Activated T-helper 2 cell treated with anti-CD3 and anti-CD28 coated beads, Interferon-gamma antibody, Interleukin-2, Interleukin-4, amounts not matched to agents 10 μg/mL and 5 μg/mL and 100 μg/mL, durations not matched to agents 14 hours and 24 hours and 36 hours (primary cell): ENCODE results near the gene C6orf141. TPM values are rescaled to one million over a fixed set of nuclear protein-coding genes. Genes with fewer than 3 reads are reported as not detected.

ENCODE experiments used
- DNase-seq: peaks from one replicate; pipeline ENCODE4 v3.0.0; 2021; ENCODE audit warnings: low spot score
- H3K27ac Mint-ChIP-seq: one replicate; pipeline ENCODE4 v1.8.0; 2021; ENCODE audit warnings: mixed read lengths
- H3K27me3 Mint-ChIP-seq: one replicate; pipeline ENCODE4 v1.8.0; 2021; ENCODE audit warnings: low read depth, mixed read lengths
- H3K36me3 Mint-ChIP-seq: one replicate; pipeline ENCODE4 v1.8.0; 2021; ENCODE audit warnings: low read depth, mixed read lengths
- H3K4me1 Mint-ChIP-seq: one replicate; pipeline ENCODE4 v1.8.0; 2021; ENCODE audit warnings: low read depth, mixed read lengths
- H3K4me3 Mint-ChIP-seq: one replicate; pipeline ENCODE4 v1.8.0; 2021; ENCODE audit warnings: low read depth, mild to moderate bottlenecking, moderate library complexity, mixed read lengths
- H3K9me3 Mint-ChIP-seq: one replicate; pipeline ENCODE4 v1.8.0; 2021; ENCODE audit warnings: mixed read lengths
- intact Hi-C: fragments of 100-400 bp; cut with micrococcal nuclease; formaldehyde crosslinking; loops from one replicate; pipeline ENCODE4 v1.15.1; 2023
- total RNA-seq: library from RNA; stranded (reverse); gene quantifications from 2 replicates; pipeline ENCODE4 v1.2.3, GENCODE V29; 2022

The C6orf141 gene
- total RNA-seq, 1 donor from 2014 or later, result not detected

DNA sequence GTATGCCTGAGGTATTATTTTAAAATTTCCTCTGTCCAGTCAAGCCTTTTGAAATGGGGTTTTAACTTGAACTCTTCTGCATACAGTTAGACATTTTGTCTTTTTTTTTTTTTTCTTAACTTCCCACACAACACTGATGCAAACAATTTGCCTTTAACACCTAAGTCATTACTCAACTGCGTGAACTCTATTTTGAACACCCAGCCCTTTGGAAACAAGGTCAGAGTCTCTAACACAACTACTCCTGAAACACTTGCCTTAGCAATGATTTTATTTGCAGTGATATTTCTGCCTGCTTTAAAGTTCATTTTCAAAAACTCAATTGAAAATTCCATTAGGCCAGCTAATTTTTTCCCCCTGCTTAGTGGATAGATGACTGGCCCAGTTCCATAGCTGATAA is 26.6 kb upstream of the C6orf141 start:
- intact Hi-C loops, result no loop called here
- no peak overlapping the region for H3K27ac Mint-ChIP-seq
- H3K27me3 Mint-ChIP-seq, result no peaks in the 10 kb centered on the region
- H3K9me3 Mint-ChIP-seq, result no peaks in the 10 kb centered on the region
- DNase-seq, result no peak
- no peak overlapping the region for H3K4me3 Mint-ChIP-seq
- no peaks in the 10 kb centered on the region for H3K36me3 Mint-ChIP-seq
- H3K4me1 Mint-ChIP-seq, result no peaks in the 10 kb centered on the region

- no peak for DNase-seq
- Mint-ChIP-seq H3K9me3 (no peaks in the 10 kb centered on the region), H3K36me3 (no peaks in the 10 kb centered on the region), H3K4me3 (no peak overlapping the region), H3K27me3 (no peaks in the 10 kb centered on the region), H3K27ac (no peak overlapping the region), H3K4me1 (no peaks in the 10 kb centered on the region)
- intact Hi-C loops, result no loop called here
These were observed 25.9 kb upstream of the C6orf141 start for GRCh38 chr6:49524541-49524940.

- peaks cover 2% of the 10 kb centered on the region for H3K27me3 Mint-ChIP-seq
- H3K4me1 Mint-ChIP-seq, result no peaks in the 10 kb centered on the region
- no peak overlapping the region for H3K4me3 Mint-ChIP-seq
- no peak overlapping the region for H3K27ac Mint-ChIP-seq
- DNase-seq, result no peak
- no peaks in the 10 kb centered on the region for H3K36me3 Mint-ChIP-seq
- intact Hi-C loops, result no loop called here
- no peaks in the 10 kb centered on the region for H3K9me3 Mint-ChIP-seq
These were observed 23.9 kb upstream of the C6orf141 start for GRCh38 chr6:49526598-49526997.

- H3K9me3 Mint-ChIP-seq, result no peaks in the 10 kb centered on the region
- H3K27ac Mint-ChIP-seq, result no peak overlapping the region
- no peaks in the 10 kb centered on the region for H3K36me3 Mint-ChIP-seq
- H3K4me3 Mint-ChIP-seq, result no peak overlapping the region
- DNase-seq, result no peak
- peaks cover 8% of the 10 kb centered on the region for H3K27me3 Mint-ChIP-seq
- intact Hi-C loops, result no loop called here
- H3K4me1 Mint-ChIP-seq, result no peaks in the 10 kb centered on the region
These were observed 23.1 kb upstream of the C6orf141 start for GRCh38 chr6:49527320-49527719.

DNA sequence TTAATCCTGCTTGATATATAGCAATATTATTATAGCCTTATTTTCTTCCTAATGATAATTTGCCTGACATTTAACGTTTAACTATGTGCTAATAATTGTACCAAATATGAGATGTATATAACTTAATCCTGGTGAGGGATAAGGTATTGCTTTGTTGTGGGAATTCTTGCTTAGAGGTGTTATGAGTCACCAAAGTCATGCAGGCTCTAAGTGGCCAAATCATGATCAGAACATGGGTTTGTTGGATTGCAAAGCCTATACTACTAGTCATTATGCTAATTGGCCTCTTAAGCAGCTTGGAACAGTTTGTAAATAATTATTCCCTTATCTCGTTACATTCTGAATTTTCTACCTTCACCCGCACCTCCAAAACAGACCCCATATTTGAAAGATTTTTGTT is 21.9 kb upstream of the C6orf141 start:
- Mint-ChIP-seq H3K4me3 (no peak overlapping the region), H3K27ac (no peak overlapping the region), H3K9me3 (no peaks in the 10 kb centered on the region), H3K36me3 (no peaks in the 10 kb centered on the region), H3K27me3 (peaks cover 8% of the 10 kb centered on the region), H3K4me1 (no peaks in the 10 kb centered on the region)
- intact Hi-C loops, result no loop called here
- DNase-seq, result no peak

DNA sequence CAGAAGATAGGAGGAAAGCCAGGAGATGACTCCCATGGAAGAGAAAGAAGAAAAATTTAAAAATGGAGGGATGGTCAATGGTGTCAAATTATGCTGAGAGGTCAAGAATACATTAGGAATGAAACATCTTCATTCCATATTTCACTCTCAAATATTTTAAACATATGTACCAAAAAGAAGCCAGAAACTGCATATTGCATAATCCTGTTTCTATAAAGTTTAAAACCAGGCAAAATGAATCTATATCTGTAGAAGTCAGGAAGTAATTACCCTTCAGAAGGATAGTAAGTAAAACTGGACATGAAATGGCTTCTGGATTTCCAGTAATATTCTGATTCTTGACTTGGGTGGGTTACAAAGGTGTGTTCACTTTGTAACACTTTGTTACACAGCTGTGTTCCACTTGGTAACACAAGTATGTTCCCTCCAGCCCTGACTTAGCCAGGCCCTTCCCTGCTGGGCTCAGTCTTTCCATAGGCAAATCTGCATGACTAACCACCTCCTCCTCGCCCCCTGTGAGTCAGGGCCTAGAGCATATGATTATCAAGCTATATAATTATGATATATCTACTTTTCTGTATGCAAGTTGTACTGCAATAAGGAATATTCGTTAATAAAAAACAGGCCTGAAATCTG is 20.2 kb upstream of the C6orf141 start:
- intact Hi-C loops, result no loop called here
- H3K4me1 Mint-ChIP-seq, result no peaks in the 10 kb centered on the region
- no peaks in the 10 kb centered on the region for H3K9me3 Mint-ChIP-seq
- H3K27ac Mint-ChIP-seq, result no peak overlapping the region
- peaks cover 13% of the 10 kb centered on the region for H3K27me3 Mint-ChIP-seq
- DNase-seq, result no peak
- H3K4me3 Mint-ChIP-seq, result no peak overlapping the region
- no peaks in the 10 kb centered on the region for H3K36me3 Mint-ChIP-seq

- intact Hi-C loops, result loop anchor here (1.0 kb wide), 2 partner anchors 75 to 317 kb away; no protein-coding TSS in a partner anchor
- Mint-ChIP-seq H3K4me1 (no peaks in the 10 kb centered on the region), H3K27me3 (peaks cover 13% of the 10 kb centered on the region), H3K36me3 (no peaks in the 10 kb centered on the region), H3K9me3 (no peaks in the 10 kb centered on the region), H3K27ac (no peak overlapping the region), H3K4me3 (no peak overlapping the region)
- no peak for DNase-seq
These were observed 18.5 kb upstream of the C6orf141 start for GRCh38 chr6:49531774-49532569.

DNA sequence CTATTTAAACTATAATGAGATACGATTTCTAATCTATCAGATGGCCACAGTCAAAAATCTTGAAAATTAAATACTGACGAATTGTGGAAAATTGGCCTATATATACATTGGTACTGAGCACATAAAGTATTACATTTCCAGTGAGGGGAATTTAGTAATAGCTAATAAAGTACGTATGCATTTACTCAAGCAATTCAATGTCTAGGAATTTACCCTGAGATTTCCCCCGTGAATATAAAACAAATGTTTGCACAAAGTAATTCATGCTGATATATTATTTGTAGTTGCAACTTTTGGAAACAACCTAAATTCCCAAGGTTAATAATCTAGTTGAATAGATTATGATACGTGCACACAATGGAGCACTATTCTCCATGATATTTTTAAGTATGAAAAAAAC is 14.7 kb upstream of the C6orf141 start:
- H3K36me3 Mint-ChIP-seq, result no peaks in the 10 kb centered on the region
- H3K4me3 Mint-ChIP-seq, result no peak overlapping the region
- intact Hi-C loops, result no loop called here
- no peak overlapping the region for H3K27ac Mint-ChIP-seq
- peaks cover 13% of the 10 kb centered on the region for H3K27me3 Mint-ChIP-seq
- H3K4me1 Mint-ChIP-seq, result no peaks in the 10 kb centered on the region
- no peak for DNase-seq
- no peaks in the 10 kb centered on the region for H3K9me3 Mint-ChIP-seq

DNA sequence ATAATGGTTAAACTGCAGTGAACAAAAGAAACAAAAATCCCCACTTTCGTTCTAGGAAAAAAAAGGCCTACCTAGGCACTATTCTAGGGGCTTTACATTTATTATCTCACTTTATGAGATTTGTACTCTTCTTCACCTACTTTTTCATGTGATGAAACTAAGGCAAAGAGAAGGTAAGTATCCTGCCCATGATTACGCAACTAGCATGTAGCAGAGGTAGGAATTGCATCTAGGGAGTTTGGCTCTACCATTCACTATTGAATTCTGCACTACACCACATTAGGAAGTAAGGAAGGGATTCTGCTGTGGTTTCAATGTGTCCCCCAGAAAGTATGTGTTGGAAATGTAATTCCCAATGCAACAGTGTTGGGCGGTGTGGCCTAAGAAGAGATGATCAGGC is 11.4 kb upstream of the C6orf141 start:
- peaks cover 1% of the 10 kb centered on the region for H3K4me1 Mint-ChIP-seq
- H3K4me3 Mint-ChIP-seq, result no peak overlapping the region
- no peaks in the 10 kb centered on the region for H3K9me3 Mint-ChIP-seq
- intact Hi-C loops, result no loop called here
- peaks cover 6% of the 10 kb centered on the region for H3K27me3 Mint-ChIP-seq
- no peak for DNase-seq
- H3K36me3 Mint-ChIP-seq, result no peaks in the 10 kb centered on the region
- no peak overlapping the region for H3K27ac Mint-ChIP-seq

DNA sequence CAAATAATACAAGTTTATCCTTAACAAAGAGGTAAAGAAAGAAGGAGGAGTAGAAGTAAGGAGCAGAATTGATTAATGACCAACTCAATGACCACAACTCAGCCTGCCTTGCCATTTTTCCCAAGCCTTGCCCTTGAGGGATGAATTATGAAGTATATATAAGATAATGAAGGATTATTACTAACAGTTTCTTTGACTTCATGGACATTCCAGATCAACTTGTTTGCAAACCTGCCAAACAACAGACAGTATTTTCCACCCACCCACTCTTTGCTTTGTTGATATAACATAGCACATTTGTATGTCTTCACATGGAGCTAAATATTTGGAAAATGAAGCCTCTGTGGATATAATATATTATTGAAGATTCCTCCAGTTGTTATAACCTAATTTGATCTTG is 9.9 kb upstream of the C6orf141 start:
- no peaks in the 10 kb centered on the region for H3K36me3 Mint-ChIP-seq
- H3K27me3 Mint-ChIP-seq, result peaks cover 1% of the 10 kb centered on the region
- no peak for DNase-seq
- no peak overlapping the region for H3K27ac Mint-ChIP-seq
- peaks cover 1% of the 10 kb centered on the region for H3K4me1 Mint-ChIP-seq
- intact Hi-C loops, result no loop called here
- H3K9me3 Mint-ChIP-seq, result no peaks in the 10 kb centered on the region
- no peak overlapping the region for H3K4me3 Mint-ChIP-seq

DNA sequence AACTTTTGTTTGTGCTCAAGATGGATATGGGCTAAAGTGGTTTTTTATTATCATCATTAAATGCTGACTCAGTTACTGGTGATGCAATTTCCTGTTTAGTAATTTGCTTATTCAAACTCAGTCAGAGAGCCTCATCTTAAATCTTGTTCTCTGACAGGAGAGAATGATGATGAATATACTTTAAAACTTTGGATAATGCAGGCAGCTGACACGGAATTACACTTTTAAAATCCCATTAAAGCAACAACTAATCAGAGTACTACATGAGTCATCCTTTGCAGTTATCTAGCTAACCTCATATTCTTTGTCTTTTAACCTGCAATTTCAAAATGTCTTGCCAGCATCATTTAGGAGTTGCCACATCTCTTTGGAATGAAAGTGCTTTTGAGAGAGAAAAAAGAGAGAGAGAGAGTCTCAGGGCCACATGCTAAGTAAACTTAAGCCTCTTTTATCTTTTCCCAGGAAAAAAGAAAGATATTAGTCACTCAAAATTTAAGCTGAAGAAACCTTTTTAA is 9.2 kb upstream of the C6orf141 start:
- H3K9me3 Mint-ChIP-seq, result no peaks in the 10 kb centered on the region
- no peaks in the 10 kb centered on the region for H3K36me3 Mint-ChIP-seq
- H3K4me3 Mint-ChIP-seq, result no peak overlapping the region
- H3K4me1 Mint-ChIP-seq, result peaks cover 1% of the 10 kb centered on the region
- intact Hi-C loops, result no loop called here
- DNase-seq, result no peak
- H3K27ac Mint-ChIP-seq, result no peak overlapping the region
- H3K27me3 Mint-ChIP-seq, result peaks cover 4% of the 10 kb centered on the region

DNA sequence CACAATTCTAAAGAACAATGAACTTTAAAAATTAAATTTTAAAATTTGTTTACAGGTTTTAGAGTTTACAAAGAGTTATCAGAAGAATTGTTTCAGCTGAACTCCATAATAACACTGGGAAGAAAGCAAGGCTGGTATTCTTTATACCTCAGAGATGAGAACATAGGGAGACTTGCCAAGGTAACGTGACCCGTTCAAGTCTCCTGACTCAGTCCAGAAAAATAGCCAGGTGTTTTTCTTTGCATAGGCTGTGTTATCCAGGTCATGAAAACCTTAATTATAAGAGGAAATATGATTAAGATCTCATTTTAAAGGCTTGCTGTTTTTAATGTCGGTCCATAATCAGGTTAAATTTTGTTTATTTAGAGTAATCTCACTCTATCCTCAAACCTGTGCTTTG is 8.5 kb upstream of the C6orf141 start:
- peaks cover 10% of the 10 kb centered on the region for H3K27me3 Mint-ChIP-seq
- H3K27ac Mint-ChIP-seq, result no peak overlapping the region
- no peaks in the 10 kb centered on the region for H3K36me3 Mint-ChIP-seq
- H3K4me1 Mint-ChIP-seq, result peaks cover 1% of the 10 kb centered on the region
- no peak for DNase-seq
- no peak overlapping the region for H3K4me3 Mint-ChIP-seq
- no peaks in the 10 kb centered on the region for H3K9me3 Mint-ChIP-seq
- intact Hi-C loops, result no loop called here

DNA sequence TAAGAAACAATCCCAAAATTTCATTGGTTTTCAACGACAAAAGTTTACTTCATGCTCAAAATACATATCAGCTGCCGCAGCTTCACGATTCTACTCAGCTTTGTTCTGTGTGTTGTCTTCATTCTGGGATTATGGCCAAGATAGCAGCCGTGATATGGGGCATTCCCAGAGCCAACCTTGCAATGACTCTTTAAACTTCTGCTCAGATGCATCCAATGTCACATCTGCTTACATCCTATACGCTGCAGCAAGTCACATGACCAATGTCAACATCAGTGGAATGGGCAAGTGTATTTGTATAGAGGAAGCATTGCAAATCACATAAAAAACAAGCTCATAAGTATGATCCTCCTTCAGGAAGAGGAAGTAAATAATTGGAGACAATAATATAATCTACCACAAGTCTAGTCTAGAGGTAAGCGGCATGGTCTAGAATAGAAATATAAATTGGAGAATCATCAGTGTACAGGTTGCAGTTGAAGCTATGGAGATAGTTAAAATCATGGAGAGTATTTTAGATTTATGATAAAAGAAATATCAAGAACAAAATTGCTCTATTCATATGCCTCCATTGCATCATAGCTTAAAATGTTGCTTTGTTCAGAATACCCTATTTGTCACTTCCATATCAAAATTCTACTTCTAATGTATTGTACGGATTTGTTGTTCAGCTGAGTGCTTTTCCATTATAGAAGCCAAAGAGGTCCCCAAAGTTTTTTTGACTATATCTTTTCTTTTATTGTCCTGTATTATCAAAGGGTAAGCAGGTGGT is 7.2 kb upstream of the C6orf141 start:
- peaks cover 1% of the 10 kb centered on the region for H3K4me1 Mint-ChIP-seq
- intact Hi-C loops, result no loop called here
- no peak for DNase-seq
- no peaks in the 10 kb centered on the region for H3K9me3 Mint-ChIP-seq
- H3K27me3 Mint-ChIP-seq, result peaks cover 17% of the 10 kb centered on the region
- H3K36me3 Mint-ChIP-seq, result no peaks in the 10 kb centered on the region
- no peak overlapping the region for H3K4me3 Mint-ChIP-seq
- H3K27ac Mint-ChIP-seq, result no peak overlapping the region
